Stimulated activated CD8-positive, alpha-beta memory T cell treated with anti-CD3 and anti-CD28 coated beads, Interleukin-4, amount 100 ng/mL, for 4 hours (primary cell): ENCODE measurements around the gene KCNJ12.
"Not testable (repeated sequence)": the region's sequence is repeated elsewhere in the genome, so short reads cannot be mapped to it uniquely, and the experiment has no call there.

Source experiments
- DNase-seq, 2 donors: peaks; one replicate each; pipeline ENCODE4 v3.0.0-alpha.2; 2020; ENCODE audit warnings: low read depth in 2 of 2, low spot score in 1 of 2

The KCNJ12 gene

GRCh38 chr17:21349358-21350050 is 26.7 kb upstream of the KCNJ12 start:
- DNase-seq, result not testable (repeated sequence)

DNA sequence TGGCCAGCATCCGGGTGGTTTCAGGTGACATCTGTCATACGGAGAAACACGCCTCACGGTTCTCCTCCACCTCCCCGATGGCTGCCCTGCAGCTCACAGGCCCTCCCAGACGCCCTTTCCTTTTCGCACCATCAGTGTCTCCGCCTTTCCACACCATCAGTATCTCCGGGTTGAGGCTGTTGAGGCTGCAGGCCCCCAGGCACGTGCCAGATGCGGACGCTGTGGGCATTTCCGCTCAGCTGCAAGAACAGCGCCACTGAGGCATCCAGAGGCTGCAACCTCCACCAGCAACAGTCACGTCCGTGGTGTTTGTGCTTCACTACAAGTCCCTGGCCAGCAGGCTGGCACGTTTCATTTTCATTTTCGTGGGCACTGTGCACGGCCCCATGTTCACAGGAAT is 25.7 kb upstream of the KCNJ12 start:
- DNase-seq, result not testable (repeated sequence)

- no peak for DNase-seq
Observed at GRCh38 chr17:21351366-21352065, 24.6 kb upstream of the KCNJ12 start.

DNA sequence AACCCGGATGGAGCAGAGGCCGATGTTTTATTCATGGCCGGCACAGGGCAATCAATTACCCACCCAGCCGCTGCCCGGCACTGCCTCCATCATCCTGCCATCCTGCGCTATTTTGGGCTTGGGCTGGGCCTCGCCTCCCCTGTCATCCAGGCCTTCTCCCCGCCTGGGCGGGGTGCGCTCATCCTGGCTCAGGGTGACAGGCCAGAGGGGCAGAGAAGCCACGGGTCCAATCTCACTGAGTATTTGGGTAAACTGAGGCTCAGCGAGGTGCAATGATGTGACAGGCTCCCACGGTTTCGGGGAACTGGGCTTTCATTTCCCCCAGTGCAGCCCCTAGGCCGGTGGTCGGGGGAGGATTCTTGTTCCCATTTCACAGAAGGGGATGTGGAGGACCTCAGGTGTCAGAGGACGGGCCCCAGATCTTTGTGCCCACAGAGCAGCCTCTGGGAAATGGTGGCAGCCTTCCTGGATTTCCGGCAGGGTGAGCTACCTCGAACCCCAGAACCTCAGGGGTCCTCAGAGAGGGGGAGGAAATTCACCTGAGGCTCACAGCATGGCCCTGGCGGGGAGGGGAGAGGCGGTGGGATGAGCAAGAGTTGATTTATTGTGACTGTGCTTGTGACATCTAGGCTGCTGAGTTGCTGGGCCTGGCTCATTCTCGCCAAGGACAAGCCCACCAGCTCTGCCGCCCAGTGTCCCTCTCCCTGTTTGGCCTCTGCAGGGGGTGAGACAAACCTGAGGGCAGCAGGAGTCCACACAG is 23.8 kb upstream of the KCNJ12 start:
- DNase-seq, result no peak

DNA sequence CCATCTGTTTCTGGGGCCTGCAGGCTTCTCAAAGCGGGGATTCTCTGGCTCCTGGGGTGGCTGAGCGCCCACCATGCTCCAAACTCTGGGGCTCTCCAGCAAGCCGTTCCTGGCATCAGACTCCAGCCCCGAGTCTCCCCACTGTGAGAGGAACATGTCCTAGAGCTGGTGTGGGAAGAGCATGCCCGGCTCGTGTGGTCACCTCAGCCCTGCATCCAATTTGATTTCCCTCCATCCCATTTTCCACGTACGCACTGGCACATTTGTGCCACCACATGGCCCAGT is 23.2 kb upstream of the KCNJ12 start:
- no peak for DNase-seq

- DNase-seq, result no peak
Observed at GRCh38 chr17:21353326-21354010, 22.7 kb upstream of the KCNJ12 start.

DNA sequence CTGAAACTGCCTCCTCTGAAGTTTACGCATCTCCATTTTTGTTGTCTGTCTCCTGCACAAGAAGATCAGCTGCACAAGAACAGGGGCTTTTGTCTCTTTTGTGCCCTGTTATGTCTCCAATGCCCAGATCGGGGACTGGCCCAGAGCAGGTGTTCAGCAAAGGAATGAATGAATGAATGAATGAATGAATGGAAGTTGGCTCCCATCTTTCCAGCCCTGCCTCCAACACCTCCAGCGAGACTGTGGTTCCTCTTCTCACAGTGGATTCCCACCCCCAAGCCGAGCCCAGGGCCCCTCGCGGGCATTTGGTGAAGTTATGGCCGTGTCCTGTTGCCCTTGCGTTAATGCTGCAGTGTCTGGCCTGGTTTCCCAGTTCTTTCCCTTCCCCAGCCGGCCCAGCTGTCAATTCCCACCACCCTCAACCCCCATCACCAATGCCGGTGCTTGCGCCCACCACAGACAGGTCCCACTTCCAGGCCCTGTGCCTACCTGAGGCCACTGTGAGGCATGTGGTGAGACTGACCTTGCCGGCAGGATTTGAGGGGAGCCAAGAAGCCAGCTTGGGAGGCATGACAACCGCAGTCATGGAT is 21.3 kb upstream of the KCNJ12 start:
- DNase-seq, result no peak

GRCh38 chr17:21355586-21355985 is 20.6 kb upstream of the KCNJ12 start:
- no peak for DNase-seq

DNA sequence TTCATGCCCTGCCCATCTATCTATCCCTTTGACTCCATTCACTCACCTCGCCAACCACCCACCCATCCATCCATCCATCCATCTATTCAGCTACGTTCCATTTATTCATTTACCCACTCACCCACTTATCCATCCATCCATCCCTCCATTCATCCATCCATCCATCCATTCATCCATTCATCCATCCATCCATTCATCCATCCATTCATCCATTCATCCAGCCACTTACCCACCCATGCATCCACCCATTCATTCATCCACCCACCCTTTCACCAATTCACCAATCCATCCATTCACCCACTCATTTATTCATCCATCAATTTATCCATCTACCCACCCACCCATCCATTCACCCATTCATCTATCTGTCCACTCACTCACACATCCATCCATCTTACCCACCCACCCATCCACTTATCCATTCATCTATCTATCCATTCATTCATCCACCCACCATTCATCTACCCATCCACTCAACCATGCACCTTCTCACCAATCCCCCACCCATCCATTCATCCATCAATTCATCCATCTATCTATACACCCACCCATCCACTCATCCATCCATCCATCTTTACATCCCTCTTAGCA is 19.5 kb upstream of the KCNJ12 start:
- no peak for DNase-seq

DNA sequence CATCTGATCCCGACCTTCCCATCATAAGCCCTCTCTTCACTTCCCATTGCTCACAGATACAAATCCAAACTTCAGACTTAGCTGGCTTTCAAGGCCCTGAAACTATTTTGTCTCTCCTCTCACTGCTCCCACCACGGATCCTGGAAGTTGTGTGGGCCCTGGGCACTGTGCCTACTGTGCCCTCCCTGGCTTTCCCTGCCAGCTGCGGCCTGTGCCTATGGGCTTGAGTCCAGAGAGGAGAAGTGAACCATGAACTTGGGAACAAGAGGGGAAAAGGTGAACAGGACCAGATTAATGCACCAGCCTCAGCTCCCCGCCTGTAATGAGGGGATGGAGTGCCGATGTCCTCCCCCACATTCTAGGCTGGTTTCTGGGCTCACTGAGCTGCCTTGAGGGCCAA is 18.9 kb upstream of the KCNJ12 start:
- no peak for DNase-seq

- DNase-seq, result no peak
Observed at GRCh38 chr17:21357696-21358656, 18.2 kb upstream of the KCNJ12 start.

GRCh38 chr17:21358682-21359482 is 17.3 kb upstream of the KCNJ12 start:
- DNase-seq, result no peak

- no peak for DNase-seq
Observed at GRCh38 chr17:21359483-21359840, 16.7 kb upstream of the KCNJ12 start.

DNA sequence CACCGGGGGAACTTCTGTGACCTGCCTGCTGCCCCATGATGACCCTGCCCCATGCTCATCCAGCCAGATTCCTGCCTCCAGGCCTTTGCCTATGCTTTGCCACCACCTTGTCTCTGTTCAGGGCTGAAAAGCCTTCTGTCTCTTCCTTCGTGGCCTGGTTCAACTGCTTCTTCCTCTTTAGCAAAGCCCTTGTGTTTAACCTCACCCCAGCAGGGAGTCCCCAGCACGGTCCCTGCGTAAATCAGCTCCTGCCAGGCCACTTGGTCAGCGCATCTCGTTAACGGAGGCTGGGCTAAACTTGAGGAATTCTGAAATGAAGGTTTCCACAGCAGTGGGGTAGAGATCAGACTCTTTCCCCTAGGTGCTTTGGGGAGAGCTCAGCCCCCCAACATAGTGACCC is 16.1 kb upstream of the KCNJ12 start:
- DNase-seq, result no peak

DNA sequence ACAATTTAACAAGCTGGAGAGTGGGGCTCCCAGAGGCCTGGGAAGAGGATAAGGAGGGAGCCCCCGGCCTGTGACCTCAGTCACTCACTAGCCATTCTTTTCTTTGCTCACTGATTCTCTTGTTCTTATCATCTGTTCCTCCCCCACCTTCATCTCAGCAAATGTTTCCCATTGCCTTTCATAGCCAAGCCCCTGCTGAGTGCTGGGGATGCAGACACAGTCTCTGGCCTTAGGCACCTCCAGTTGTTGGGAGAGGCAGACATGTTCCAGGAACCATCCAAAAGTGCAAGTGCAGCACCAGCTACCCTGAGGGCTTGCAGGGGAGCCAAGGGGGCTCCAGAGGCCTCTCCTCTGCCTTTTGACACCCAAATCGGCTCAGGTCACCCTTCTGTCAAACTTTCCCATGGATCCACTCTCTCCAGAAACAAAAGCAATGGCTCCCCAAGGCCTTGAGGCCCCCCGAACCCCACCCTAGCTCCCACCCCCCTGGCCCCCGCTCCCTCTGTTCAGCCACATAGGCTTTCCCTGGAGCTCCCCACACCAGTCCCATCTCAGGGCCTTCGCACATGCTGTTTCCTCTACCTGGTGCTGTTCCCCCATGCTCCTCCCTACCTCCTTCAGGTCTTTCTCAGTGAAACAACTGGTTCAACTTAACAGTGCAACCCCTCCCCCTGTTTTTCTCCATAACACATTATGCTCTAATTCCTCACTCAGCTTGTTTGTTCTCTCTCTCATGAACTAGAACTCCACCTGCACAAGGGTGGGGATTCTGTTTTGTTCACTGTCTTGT is 14.9 kb upstream of the KCNJ12 start:
- DNase-seq, result no peak

- DNase-seq, result no peak
Observed at GRCh38 chr17:21362331-21362931, 13.7 kb upstream of the KCNJ12 start.

DNA sequence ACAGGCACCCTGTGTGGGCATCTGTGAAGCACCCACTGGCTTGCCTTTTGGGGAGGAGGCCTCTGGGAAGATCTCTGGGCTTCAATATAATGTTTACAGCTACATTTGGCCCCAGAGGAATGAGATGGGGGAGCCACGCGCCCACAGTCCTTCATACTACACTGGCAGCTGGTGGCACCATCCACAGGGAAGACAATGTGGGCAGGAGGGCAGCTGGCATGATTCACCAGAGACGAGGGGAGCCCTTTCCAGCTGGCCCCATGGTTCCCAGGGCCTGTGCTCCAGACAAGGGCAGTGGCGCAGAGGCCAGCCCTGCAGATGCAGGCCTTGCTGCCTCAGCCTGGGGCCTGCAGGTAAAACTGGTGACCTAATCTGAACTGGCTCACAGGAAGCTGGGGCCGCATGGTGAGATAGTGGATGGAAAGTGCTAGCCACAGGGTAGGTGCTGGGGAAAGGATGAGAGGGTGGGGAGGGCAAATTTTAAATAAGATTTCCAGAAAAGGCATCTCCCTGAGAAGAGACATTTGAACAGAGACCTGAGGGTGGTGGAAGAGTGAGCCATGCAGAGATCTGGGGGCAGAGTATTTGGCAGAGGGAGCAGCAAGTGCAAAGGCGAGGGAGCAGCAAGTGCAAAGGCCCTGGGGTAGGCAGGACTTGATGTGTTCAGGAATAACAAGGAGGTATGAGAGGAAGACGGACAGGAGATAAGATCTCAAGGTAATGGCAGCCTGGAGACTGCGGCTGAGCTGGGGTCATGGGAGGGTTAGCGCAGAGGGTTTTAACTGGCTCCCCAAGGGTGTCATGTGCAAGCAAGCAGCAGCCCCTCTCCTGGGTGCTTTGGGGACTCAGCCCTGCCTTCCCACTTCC is 12.1 kb upstream of the KCNJ12 start:
- no peak for DNase-seq
